Lung (tissue), 12 donors: ENCODE data around the gene MAMDC2. TPM values are rescaled to one million over a fixed set of nuclear protein-coding genes. Genes with fewer than 3 reads are reported as not detected.

Experiments used
- ATAC-seq: fragments of 200-7000 bp; cut with Tn5 transposase; one replicate; pipeline ENCODE4 v1.9.1; 2020; ENCODE audit warnings: moderate number of reproducible peaks; ENCODE audit not compliant: insufficient read depth, low FRiP score
- DNase-seq, 3 donors: peaks; one replicate each; pipeline ENCODE4 v3.0.0-alpha.2; 2013 to 2017
- H3K27ac ChIP-seq, 2 donors: one replicate each; pipeline ENCODE4 v1.5.1; 2013; ENCODE audit warnings: mild to moderate bottlenecking in 2 of 2, moderate library complexity in 2 of 2, control low read depth in 1 of 2, inconsistent platforms in 1 of 2, low read depth in 1 of 2, low read length in 1 of 2
- H3K27me3 ChIP-seq, 3 donors: one replicate each; pipeline ENCODE4 v1.5.1; 2013; ENCODE audit warnings: low read length in 2 of 3; ENCODE audit not compliant: control insufficient read depth in 3 of 3, insufficient read depth in 3 of 3
- H3K36me3 ChIP-seq, 4 donors: one replicate each; pipeline ENCODE4 v1.5.1; 2013; ENCODE audit warnings: low read length in 4 of 4, mild to moderate bottlenecking in 1 of 4, moderate library complexity in 1 of 4; ENCODE audit not compliant: control insufficient read depth in 4 of 4, insufficient read depth in 4 of 4
- H3K4me1 ChIP-seq, 5 donors: one replicate each; pipeline ENCODE4 v1.5.1; 2013; ENCODE audit warnings: low read length in 5 of 5, mild to moderate bottlenecking in 2 of 5, moderate library complexity in 1 of 5; ENCODE audit not compliant: control insufficient read depth in 5 of 5, insufficient read depth in 5 of 5
- H3K4me3 ChIP-seq: one replicate; pipeline ENCODE4 v1.5.1; 2013; ENCODE audit warnings: mild to moderate bottlenecking, control low read depth, moderate library complexity
- H3K9ac ChIP-seq, 2 donors: one replicate each; pipeline ENCODE4 v1.5.1; 2013; ENCODE audit warnings: low read length in 2 of 2, control low read depth in 1 of 2; ENCODE audit not compliant: insufficient read depth in 1 of 2
- H3K9me3 ChIP-seq, 4 donors: one replicate each; pipeline ENCODE4 v1.5.1; 2013; ENCODE audit warnings: low read length in 3 of 4, mild to moderate bottlenecking in 1 of 4, moderate library complexity in 1 of 4; ENCODE audit not compliant: control insufficient read depth in 4 of 4, insufficient read depth in 3 of 4
- WGBS, 2 donors: extraction: QIAGEN DNeasy Blood & Tissue Kit; methylation state at CpG; one replicate each; pipeline ENCODE4 v1.1.7; 2013; 5-methylcytosine and 5-hydroxymethylcytosine counted together
- polyA plus RNA-seq, 2 donors: library from polyadenylated mRNA; stranded (reverse); fragments of 200-250 nt; gene quantifications; one replicate each; pipeline ENCODE4 v1.2.1, GENCODE V29; 2013
- total RNA-seq, 2 donors: library from RNA; depleted of rRNA in 1 of 2; stranded (reverse); fragments of >200 nt in 1 of 2; gene quantifications; one replicate each; pipeline ENCODE4 v1.2.1, GENCODE V29; 2014 to 2021
- TF ChIP-seq, protein P1 (sequence below): IDR thresholded peaks from 2 replicates; pipeline ENCODE4 v1.5.1; 2012; ENCODE audit warnings: mild to moderate bottlenecking; ENCODE audit errors: control extremely low read depth, extremely low read depth
- donor health status: control.
- donor health status: control.
- donor health status: Bipolar disorder and iron deficiency.
- donor health status: healthy.
- donor health status: DM: yes; HTN: yes; CAD: no.

The MAMDC2 gene
- total and polyA plus RNA-seq, 4 donors: 6.5 to 28.6 (median 10.0) TPM

DNA sequence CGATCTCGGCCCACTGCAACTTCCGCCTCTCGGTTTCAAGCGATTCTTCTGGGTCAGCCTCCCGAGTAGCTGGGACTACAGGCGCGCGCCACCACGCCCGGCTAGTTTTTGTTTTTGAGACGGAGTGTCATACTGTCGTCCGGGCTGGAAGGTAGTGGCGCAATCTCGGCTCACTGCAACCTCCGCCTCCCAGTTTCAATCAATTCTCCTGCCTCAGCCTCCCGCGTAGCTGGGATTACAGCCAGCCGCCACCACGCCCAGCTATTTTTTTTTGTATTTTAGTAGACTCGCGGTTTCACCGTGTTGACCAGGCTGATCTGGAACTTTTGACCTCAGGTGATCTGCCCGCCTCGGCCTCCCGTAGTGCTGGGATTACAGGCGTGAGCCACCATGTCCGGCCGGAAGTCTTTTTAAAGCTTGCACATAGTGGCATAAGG, 216.4 kb downstream of the MAMDC2 start:
- H3K9me3 ChIP-seq: no peaks in the 10 kb centered on the region
- no peaks in the 10 kb centered on the region for H3K27me3 ChIP-seq
- TF ChIP-seq, protein P1, sequence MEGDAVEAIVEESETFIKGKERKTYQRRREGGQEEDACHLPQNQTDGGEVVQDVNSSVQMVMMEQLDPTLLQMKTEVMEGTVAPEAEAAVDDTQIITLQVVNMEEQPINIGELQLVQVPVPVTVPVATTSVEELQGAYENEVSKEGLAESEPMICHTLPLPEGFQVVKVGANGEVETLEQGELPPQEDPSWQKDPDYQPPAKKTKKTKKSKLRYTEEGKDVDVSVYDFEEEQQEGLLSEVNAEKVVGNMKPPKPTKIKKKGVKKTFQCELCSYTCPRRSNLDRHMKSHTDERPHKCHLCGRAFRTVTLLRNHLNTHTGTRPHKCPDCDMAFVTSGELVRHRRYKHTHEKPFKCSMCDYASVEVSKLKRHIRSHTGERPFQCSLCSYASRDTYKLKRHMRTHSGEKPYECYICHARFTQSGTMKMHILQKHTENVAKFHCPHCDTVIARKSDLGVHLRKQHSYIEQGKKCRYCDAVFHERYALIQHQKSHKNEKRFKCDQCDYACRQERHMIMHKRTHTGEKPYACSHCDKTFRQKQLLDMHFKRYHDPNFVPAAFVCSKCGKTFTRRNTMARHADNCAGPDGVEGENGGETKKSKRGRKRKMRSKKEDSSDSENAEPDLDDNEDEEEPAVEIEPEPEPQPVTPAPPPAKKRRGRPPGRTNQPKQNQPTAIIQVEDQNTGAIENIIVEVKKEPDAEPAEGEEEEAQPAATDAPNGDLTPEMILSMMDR: no peak
- peak overlapping the region; percentile 27 for H3K4me3 ChIP-seq
- peaks cover 5 to 64% (median 32%) of the 10 kb centered on the region in 5 donors for H3K4me1 ChIP-seq
- 84% methylated on average over 30 of the region's 30 CpGs for WGBS, 2 donors
- H3K9ac ChIP-seq: peak overlapping the region in 1 of 2 donors; percentile 98
- H3K36me3 ChIP-seq: peaks cover 2 to 23% (median 12%) of the 10 kb centered on the region in 4 donors
- no peak for ATAC-seq
- peak overlapping the region in 1 of 2 donors; percentile 40 for H3K27ac ChIP-seq
- no peak for DNase-seq

DNA sequence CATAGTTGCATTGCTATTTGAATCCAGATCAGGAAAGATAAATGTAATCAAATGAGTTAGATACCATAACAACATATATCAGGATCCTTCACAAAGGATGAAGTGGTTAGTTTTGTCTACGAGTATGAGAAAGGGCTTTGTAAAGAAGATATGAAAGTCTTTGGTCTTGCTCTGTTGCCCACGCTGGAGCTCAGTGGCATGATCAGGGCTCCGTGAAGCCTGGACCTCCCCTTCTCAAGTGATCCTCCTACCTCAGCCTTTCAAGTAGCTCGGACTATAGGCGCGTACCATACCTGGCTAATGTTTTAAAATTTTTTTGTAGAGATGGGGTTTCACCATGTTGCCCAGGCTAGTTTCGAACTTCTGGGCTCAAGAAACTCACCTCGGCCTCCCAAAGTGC, 217.0 kb downstream of the MAMDC2 start:
- H3K9me3 ChIP-seq: no peaks in the 10 kb centered on the region
- H3K4me3 ChIP-seq: no peak overlapping the region
- WGBS, 2 donors: 84 to 93% methylated on average over 8 of the region's 8 CpGs
- H3K27ac ChIP-seq: peak overlapping the region in 1 of 2 donors; percentile 28
- ATAC-seq (no peak), DNase-seq (no peak)
- H3K9ac ChIP-seq: no peak overlapping the region
- TF ChIP-seq, protein P1: no peak
- peaks cover 5 to 59% (median 32%) of the 10 kb centered on the region in 5 donors for H3K4me1 ChIP-seq
- no peaks in the 10 kb centered on the region for H3K27me3 ChIP-seq
- H3K36me3 ChIP-seq: peaks cover 3 to 25% (median 12%) of the 10 kb centered on the region in 4 donors

DNA sequence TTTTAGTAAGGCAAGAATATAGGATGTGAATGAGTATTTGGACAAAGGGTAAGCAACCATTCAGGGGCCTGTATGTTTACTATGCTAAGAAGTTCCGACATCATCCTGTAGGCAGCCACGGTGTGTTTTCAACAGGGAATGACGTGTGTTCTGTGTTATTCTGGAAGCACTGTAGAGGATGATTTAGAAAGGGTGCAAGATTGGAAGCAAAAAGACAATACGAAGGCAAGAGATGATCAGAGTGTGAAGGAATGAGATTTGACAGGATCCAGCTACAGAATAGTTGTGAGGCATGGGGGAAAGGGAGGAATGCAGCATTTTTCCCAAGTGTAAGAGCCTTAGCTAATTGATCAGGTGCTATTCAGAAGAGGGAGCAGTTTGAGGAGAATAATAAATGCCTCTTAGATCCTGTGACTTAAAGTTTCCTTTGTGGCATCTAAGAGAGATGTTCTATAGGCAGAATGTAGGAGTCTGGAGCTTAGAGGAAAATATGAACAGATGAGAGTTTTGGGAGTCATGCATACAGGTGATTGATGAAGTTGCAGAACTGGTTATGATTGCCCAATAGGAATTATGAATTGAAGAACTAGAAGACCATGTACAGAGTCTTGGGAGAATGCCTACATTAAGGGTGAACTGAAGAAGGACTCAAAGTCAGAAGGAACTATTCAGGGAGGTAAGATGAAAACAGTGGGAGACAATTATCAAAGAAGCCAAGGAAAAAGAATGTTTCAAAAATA, 217.7 kb downstream of the MAMDC2 start:
- TF ChIP-seq, protein P1: no peak
- Histone ChIP-seq H3K4me1 (peaks cover 5 to 52% (median 32%) of the 10 kb centered on the region in 5 donors), H3K27me3 (no peaks in the 10 kb centered on the region), H3K9me3 (no peaks in the 10 kb centered on the region), H3K4me3 (no peak overlapping the region), H3K36me3 (peaks cover 3 to 28% (median 12%) of the 10 kb centered on the region in 4 donors), H3K27ac (peak overlapping the region; percentile 10 to 14), H3K9ac (no peak overlapping the region)
- WGBS, 2 donors: 70 to 84% methylated on average over 4 of the region's 4 CpGs
- DNase-seq: no peak
- ATAC-seq: no peak
